ENCODE data around the gene ENG.
A peak's percentile ranks its signal among the peaks of the same experiment; 100 is the strongest.

ENG gene

DNA sequence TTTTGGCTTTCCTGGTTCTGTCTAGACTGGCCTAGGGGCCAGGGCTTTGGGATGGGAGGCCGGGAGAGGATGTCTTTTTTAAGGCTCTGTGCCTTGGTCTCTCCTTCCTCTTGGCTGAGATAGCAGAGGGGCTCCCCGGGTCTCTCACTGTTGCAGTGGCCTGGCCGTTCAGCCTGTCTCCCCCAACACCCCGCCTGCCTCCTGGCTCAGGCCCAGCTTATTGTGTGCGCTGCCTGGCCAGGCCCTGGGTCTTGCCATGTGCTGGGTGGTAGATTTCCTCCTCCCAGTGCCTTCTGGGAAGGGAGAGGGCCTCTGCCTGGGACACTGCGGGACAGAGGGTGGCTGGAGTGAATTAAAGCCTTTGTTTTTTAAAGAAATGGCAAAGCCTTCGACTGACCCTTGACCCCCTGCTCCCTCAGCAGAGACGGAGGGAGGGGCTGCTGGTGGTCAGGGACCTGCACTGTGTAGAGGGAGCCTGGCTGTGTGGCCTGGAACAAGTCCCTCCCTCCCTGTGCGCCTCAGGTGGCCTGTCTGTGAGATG lies 40.7 kb downstream of the ENG start:
- DNase-seq (ENCODE audit: low read depth) = no peak

DNA sequence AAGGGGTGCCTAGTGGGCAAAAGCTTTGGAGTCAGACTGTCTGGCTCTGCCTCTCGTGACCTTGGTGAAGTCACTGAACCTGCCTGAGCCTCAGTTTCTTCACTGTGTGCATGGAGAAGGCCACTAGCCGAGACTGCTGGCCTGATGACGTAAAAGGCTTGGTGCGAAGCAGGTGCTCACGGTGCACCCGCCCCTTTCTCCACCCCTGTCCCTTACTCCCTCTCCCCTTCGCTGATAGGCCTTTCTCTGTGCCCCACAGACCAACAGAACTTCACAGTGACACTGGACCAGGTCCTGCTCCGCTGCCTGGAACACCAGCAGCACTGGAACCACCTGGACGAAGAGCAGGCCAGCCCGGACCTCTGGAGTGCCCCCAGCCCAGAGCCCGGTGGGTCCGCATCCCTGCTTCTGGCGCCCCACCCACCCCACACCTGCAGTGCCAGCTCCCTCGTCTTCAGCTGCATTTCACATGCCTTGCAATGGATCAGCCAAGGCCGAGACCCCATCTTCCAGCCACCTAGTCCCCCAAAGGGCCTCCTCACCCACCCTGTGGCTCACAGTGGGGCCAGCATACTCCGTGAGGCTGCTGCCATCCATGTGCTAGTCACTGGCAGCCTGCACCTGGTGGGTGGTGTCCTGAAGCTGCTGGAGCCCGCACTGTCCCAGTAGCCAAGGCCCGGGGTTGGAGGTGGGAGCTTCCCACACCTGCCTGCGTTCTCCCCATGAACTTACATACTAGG lies 41.4 kb downstream of the ENG start:
- DNase-seq (ENCODE audit: low read depth) = no peak

DNA sequence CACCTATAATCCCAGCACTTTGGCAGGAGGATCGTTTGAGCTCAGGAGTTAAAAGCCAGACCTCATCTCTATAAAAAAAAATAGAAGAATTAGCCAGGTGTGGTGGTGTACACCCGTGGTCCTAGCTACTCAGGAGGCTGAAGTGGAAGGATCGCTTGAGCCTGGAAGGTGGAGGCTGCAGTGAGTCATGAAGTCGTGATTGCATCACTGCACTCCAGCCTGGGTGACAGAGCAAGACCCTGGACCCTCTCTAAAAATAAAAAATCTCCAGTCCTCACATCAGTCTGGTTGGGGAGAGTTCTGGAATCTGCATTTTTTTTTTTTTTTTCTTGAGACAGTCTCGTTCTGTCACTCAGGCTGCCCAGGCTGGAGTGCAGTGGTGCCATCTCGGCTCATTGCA lies 42.4 kb downstream of the ENG start:
- DNase-seq (ENCODE audit: low read depth) = no peak

DNA sequence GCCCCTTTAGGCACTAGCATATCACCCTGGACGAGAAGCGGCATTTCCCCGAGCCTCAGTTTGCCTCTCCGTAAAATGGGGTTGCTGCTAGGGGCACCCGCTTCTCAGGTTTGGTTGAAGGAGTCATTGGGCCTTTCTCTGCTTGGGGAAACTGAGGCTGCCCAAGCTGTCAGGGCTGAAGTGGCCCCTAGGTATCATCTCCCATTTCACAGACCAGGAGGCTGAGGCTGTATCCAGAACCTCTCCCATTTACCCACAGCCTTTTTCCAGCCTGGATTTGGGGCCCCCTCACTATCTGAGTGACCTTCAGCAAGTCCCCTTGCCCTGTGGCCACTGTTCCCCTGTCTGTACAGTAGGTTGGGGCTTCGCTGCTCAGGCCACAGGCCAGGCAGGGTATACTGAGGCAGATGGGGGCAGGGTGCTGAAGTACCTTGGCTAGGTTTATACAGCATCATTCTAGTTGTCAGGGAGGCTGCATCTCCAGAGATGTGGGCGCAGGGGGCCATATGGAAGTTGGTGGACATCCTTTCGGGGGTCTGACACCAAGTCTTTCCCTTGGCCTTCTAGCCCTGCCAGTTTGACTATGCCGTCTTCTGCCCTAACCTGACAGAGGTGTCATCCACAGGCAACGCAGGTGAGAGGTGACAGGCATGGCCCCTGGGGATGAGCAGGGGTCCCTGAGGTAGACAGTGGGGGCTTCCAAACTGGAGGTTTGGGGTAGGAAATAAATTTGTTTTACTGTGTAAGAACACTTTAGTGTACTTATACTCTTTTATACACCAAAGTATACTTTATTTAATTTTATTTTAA lies 43.9 kb downstream of the ENG start:
- no peak for DNase-seq (ENCODE audit: low read depth)

DNA sequence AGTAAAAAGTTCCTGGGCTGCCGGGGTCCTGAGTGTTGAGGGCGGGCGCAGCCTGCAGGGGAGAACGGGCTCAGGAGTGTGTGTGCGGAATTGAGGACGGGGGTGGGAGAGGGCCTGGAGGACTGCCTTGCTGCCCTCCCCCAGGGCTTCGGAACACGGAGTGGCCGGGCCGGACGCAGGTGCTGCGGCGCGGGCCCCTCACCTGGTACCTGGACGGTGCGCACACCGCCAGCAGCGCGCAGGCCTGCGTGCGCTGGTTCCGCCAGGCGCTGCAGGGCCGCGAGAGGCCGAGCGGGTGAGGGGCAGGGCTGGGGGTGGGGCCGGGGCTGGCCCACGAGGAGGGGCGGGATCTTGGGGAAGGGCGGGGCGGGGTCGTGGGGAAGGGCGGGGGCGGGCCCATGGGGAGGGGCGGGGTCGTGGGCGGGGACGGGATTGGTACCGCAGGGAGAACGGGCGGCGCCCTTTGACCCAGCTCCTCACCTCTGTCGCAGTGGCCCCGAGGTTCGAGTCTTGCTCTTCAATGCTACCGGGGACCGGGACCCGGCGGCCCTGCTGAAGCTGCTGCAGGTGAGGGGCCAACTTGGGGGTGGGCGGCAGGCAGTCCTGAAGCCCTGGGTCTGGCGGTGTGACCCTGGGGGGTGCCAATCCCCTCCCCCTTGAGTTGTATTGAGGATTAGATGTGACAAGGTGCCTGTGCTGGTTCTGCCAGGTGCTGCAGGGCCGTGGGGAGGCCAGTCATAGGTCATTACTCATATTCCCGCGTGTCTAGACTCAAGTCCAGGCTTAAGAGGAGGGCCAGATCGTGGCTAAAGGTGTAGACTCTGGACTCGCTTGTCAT lies 44.7 kb downstream of the ENG start:
- peak; percentile 33 for DNase-seq (ENCODE audit: low read depth)

DNA sequence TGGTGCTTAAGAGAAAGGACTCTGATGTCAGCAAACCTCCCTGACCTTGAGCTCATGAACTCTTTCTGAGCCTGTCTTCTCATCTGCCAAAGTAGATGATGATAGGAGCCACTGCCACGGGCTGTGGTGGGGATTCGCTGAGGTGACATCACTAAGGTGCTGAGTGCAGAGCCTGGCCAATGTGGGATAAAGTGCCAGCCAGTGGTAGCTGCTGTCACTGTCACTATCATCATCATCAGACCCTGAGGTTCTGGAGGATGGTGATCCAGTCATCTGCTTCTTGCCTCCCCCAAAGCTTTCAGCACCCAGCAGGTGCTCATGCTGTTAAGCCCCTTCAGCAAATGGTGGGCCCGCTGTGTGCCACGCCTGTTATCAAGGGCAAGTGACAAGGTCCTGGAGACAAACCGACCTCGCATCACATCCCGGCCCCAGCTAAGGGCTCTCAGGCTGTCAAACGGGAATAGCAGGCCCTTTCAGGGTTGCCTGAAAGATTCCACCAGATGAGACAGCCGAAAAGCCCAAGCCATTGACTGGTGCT lies 45.4 kb downstream of the ENG start:
- no peak for DNase-seq (ENCODE audit: low read depth)

DNA sequence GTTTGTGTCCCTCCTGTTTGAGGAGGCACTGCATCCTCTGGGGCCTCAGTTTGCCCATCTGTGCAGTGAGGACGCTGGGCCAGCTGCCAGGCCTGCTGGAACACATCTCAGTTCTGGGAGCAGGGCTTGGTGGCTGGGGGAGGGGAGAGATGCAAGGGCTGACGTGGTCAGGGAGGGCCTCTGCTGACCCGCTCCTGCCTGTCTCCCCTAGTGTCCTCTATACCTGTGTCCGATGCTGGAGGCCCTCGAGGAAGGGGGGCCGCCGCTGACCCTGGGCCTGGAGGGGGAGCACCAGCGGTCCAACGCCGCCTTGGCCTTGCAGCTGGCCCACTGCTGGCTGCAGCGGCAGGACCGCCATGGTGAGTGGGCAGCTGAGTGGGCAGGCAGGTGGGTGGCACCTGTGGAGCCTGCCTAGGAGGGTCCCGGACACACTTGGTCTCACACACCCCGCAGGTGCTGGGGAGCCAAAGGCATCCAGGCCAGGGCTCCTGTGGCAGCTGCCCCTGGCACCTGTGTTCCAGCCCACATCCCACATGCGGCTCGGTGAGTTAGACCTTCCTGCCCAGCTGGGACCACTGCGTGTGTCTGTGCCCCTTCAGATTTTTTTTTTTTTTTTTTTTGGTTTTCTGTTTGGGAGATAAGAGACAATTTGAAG lies 46.0 kb downstream of the ENG start:
- no peak for DNase-seq (ENCODE audit: low read depth)

DNA sequence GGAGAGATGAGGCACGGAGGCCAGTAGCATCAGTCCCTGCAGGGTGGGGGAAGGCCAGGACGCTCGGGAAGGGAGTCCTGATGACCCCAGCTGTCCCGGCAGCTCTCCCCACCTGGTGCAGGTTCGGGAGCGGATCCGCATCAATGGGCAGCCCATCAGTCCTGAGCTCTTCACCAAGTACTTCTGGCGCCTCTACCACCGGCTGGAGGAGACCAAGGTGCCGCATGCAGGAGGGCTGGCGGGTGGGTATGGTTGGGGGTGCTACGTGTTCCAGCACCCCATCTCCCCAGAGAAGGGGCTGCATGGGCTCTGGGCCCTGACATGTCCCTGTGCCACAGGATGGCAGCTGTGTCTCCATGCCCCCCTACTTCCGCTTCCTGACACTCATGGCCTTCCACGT lies 47.6 kb downstream of the ENG start:
- DNase-seq (ENCODE audit: low read depth) = no peak

DNA sequence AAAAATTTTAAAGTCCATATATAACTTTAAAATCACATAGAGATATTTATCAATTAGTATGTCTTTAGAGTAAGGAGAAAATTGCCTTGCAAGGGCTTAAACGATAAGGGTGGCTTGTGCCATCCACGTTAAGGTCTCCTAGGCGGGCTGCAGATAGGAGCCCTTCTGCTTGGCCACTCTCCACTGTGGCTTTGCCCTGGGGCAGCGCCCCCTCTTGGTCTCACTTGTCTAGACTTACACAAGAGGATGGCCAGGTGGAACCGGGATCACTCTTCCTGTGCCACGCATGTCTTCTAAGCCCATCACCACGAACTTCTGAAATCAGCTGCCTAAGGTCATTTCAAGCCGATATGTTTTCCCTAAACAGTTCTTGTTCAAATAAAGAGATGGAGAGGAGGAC lies 48.8 kb downstream of the ENG start:
- DNase-seq (ENCODE audit: low read depth) = peak; percentile 31

DNA sequence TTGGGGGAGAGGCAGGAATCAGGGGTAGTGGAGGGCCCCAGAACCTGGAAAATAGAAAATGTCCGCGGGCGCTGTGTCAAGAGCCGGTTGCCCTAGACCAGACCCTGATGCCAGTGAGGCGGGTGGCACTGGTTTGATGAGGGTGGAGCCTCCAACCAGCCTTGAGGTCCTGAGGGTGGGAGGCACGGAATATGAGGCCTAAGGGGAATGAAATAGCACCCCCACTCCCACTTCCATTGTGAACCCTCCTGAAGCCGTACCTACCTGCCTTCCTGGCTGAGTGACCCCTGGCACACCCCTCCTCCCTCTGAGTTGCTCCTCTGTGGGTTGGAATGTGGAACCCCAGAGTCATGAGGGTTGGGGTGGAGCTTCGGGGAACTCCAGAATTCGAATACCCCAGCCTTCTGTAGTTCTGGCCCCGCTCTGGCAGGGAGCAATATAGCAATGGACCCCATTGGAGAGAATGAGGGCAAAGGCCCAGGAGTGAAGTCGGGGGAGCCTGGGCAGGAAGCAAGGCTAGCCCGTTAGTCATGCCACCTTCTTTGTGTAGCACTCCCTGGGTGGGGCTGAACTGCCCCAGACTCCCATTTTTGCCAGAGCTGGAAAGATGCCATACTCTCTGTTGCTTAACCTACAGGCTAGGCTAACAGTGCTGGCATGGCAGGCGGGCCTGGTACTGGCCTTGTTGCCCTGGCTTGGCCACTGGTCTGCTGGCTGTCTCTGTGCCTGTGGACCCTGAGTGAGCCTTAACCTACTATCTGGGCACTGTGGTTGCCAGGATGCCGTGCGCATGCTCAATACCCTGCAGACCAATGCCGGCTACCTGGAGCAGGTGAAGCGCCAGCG lies 50.7 kb downstream of the ENG start:
- no peak for DNase-seq (ENCODE audit: low read depth)

DNA sequence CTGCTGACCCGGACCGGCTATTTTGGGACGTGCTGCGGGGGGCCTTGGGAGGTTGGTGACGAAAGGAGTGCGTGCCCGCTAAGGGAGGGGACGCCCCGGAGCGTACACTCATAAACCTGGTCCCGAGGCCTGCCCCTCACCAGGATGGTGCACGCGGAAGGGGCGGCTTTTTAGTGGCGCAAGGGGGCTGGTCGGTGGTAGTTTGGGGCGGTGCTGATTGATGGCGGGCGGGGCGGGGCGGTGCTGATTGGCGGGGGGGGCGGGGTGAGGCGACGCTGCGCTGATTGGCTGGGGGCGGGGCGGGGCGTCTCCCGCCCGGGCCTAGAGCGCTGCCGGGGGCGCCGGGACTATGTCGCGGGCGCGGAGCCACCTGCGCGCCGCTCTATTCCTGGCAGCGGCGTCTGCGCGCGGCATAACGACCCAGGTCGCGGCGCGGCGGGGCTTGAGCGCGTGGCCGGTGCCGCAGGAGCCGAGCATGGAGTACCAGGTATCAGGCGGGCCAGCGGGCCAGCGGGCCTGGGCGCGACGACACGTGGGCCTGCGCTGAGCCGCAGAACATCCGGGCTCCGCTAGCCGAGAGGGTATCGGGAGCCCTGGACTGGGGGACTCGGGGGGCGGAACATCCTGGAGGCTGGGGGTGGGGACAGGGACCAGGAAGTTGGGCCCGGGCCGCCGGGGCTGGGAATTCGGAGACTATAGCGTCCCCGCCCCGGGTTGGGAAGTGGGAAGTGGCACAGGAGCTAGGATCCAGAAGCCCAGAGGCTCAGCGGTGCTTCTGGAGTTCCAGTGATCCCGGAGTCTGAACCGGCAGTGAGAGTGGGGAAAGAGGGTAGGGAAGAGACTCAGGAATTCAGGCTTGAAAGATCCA lies 51.6 kb downstream of the ENG start, which contains the start of gene FPGS:
TSS of gene FPGS (plus strand) at position 307 of the 868 bp plus-strand sequence. CDS start at position 350, 43 bp downstream.
- peak; percentile 79 for DNase-seq (ENCODE audit: low read depth)

DNA sequence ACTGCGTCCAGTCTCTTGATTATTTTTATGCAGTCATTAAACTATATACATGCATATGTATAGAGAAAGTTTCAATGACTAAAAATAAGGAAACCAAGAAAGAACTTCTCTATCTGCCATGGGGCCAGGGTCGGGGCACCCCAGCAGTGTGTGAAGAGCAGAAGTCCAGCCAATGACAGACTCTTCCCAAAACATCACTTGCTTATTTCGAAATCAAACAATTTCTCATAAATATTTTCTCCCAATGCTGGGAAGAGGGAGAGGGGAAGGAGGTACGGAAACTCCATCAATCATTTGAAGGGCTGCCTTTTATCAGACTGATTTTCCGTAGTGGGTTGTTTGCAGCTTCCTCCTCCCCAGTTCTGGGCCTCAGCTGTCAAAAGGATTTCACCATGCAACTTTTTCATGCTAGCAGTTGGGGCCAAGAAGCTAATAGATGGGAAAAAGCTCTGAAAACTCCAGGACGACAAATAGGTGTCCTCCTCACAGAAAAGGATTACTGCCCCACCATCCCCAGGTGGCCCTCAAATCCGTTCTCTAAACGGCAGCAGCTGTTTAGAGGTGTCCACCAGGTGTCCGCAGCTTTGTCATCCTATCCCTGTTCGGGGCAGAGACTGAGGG lies 52.4 kb downstream of the ENG start:
- DNase-seq (ENCODE audit: low read depth) = peak; percentile 32

DNA sequence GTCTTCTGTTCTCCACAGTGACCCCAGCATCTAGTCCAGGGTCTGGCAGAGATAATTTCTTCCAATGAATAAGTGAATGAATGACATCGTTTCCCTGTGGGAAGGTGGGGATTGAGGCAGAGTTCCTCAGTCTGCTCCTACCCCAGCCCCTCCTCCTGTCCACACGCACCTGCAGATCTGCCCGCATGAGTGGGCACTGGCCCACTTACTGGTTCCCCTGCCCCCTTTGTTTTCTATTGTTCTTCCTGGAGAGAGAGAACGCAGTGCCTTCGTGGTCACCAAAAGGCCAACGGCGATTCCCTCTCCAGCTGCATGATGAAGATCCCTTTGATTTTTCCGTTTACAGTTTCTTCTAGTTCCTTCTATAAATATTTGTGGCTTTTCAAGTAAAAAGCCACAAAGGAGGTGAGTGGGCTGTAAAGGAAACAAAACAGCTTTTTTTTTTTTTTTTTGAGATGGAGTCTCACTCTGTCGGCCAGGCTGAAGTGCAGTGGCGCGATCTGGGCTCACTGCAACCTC lies 57.5 kb downstream of the ENG start:
- DNase-seq (ENCODE audit: low read depth) = peak; percentile 45

DNA sequence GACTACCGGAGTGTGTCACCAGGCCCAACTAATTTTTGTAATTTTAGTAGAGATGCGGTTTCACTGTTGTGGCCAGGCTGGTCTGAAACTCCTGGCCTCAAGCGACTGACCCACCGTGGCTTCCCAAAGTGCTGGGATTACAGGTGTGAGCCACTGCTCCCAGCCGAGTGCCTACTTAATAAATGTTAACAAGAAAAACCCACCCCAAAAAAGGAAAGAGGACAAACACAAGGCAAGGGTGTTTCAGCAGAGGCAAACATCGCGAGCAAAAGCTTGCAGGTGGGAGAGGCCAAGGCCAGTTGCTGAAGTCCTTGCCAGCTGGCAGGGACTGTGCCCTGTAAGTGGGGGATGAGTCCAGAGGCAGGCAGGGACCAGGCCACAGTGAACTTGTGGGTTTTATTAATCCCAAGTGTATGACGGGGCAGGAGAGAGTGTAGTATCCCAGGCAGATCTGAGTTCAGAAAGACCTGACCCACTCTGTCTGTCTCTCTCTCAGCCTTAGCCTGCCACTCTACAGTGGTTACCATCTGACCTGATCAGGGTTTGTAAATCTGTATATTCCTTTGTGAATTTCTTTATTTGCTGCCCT lies 58.1 kb downstream of the ENG start:
- peak; percentile 46 for DNase-seq (ENCODE audit: low read depth)

DNA sequence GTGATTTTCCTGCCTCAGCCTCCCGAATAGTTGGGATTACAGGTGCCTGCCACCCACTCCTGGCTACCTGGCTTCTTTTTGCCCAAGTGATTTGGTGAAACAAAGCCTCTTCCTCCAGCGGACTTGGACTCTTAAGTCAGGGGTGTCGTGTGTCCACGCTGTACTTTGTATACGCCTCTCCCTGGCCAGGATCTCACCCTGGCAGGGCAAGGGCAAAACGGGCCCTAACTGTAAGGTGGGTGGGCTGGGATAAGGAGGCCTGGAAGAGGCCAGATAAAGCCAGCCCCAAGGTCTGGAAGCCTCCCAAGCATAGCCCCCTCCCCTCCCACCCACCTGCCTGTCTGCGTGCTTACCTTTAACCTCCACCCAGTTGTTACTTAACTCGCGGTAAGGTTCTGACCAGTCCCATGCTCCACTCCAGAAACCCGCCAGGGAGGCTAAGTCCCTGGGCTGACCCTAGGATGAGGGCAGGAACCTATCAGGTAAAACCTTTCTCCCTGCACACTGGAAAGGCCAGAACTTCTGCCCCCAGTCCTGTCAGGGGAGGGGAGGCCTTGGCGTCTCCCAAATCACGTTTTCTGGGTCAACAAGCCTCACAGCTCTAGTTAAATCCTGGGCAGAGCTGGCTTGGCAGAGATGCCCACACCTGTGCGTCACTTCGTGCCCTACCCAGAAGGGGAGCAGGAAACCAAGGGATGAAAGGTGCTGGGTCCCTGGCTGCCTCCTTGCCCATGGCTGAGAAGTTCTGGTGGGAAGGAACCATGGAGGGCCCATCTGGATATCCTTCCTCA lies 60.3 kb downstream of the ENG start:
- no peak for DNase-seq (ENCODE audit: low read depth)

DNA sequence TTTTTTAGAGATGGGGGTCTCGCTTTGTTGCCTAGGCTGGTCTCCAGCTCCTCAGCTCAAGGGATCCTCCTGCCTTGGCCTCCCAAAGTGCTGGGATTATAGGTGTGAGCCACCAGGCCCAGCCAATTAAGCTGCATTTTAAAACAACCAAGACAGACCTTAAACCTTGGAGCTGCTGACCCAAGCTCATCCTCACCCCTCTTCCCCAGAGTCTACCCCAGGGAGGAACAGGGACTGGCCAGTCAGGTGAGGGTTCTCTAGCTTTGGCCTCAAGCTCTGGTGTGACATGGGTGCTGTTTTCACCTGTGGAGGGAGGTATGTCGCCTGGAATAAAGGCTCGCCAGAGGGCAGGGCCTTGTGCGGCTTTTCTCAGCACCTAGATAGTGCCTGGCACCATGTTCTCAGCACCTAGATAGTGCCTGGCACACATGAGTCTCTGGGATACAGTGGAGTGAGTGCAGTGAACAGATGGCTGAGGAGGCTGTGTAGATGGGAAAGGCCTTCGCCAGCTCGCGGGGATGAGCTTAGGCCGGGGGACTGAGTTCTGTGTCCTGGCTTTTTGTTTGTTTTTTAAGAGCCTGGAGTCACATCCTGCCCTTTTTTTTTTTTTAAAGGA lies 61.3 kb downstream of the ENG start:
- no peak for DNase-seq (ENCODE audit: low read depth)

DNA sequence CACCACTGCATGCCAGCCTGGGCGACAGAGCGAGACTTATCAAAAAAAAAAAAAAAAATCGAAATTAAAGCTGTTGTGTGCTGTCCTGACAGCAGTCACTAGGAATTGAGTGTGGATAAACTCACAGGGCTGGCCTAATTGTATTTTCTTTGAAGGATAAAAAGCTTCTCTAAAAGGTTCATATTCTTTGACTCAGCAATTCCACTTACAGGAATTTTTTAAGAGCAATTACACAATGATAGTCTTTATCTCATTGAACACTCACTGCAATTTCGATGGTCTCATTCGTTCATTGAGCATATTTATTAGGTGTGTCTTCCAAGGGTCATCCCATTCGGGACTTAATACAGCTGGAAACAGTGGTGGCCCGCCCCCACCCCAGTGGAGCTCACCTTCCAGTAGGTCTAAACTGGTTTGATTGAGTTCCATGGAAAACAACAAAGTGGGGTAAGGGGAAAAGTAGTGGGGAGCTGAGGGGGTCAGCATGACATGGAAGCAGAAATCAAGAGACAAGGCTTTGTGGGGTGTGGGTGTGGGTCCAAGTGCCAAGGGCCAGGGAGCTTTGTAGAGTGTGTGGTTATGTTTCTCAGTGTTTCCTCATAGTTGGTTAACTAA lies 61.9 kb downstream of the ENG start:
- no peak for DNase-seq (ENCODE audit: low read depth)

Data from iris pigment epithelial cell (primary cell).